Measurements from ENCODE around the gene B3GNT5.

- TF ChIP-seq YY1 (IDR thresholded peaks at IDR 0.05; ENCODE audit: low read depth) (no peak), CEBPB (IDR thresholded peaks at IDR 0.05) (no peak), TCF12 (IDR thresholded peaks at IDR 0.05; ENCODE audit: low read depth) (no peak), RAD21 (IDR thresholded peaks at IDR 0.05; ENCODE audit: low read depth) (no peak), EP300 (IDR thresholded peaks at IDR 0.05; ENCODE audit: borderline replicate concordance) (no peak), TAF1 (IDR thresholded peaks at IDR 0.05; ENCODE audit: low read depth) (no peak), NFIC (IDR thresholded peaks at IDR 0.05) (no peak), EGR1 (IDR thresholded peaks at IDR 0.05) (no peak), TEAD4 (IDR thresholded peaks at IDR 0.05) (no peak), CREB1 (IDR thresholded peaks at IDR 0.05; ENCODE audit: low read depth) (no peak), FOXM1 (IDR thresholded peaks at IDR 0.05; ENCODE audit: borderline replicate concordance, low read depth) (no peak)
- TF ChIP-seq, protein P1, sequence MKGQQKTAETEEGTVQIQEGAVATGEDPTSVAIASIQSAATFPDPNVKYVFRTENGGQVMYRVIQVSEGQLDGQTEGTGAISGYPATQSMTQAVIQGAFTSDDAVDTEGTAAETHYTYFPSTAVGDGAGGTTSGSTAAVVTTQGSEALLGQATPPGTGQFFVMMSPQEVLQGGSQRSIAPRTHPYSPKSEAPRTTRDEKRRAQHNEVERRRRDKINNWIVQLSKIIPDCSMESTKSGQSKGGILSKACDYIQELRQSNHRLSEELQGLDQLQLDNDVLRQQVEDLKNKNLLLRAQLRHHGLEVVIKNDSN (IDR thresholded peaks at IDR 0.05): no peak
- TF ChIP-seq, protein P2, sequence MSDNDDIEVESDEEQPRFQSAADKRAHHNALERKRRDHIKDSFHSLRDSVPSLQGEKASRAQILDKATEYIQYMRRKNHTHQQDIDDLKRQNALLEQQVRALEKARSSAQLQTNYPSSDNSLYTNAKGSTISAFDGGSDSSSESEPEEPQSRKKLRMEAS (IDR thresholded peaks at IDR 0.05): no peak
- TF ChIP-seq, protein P3, sequence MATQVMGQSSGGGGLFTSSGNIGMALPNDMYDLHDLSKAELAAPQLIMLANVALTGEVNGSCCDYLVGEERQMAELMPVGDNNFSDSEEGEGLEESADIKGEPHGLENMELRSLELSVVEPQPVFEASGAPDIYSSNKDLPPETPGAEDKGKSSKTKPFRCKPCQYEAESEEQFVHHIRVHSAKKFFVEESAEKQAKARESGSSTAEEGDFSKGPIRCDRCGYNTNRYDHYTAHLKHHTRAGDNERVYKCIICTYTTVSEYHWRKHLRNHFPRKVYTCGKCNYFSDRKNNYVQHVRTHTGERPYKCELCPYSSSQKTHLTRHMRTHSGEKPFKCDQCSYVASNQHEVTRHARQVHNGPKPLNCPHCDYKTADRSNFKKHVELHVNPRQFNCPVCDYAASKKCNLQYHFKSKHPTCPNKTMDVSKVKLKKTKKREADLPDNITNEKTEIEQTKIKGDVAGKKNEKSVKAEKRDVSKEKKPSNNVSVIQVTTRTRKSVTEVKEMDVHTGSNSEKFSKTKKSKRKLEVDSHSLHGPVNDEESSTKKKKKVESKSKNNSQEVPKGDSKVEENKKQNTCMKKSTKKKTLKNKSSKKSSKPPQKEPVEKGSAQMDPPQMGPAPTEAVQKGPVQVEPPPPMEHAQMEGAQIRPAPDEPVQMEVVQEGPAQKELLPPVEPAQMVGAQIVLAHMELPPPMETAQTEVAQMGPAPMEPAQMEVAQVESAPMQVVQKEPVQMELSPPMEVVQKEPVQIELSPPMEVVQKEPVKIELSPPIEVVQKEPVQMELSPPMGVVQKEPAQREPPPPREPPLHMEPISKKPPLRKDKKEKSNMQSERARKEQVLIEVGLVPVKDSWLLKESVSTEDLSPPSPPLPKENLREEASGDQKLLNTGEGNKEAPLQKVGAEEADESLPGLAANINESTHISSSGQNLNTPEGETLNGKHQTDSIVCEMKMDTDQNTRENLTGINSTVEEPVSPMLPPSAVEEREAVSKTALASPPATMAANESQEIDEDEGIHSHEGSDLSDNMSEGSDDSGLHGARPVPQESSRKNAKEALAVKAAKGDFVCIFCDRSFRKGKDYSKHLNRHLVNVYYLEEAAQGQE (IDR thresholded peaks at IDR 0.05; ENCODE audit: low read depth): no peak
Measured at GRCh38 chr3:183212096-183212495, 41.0 kb upstream of the B3GNT5 start.

Measured in Ishikawa (cell line).